K562 (cell line): ENCODE results near the gene ERVK3-1. TPM values are rescaled to one million over a fixed set of nuclear protein-coding genes. Genes with fewer than 3 reads are reported as not detected.

ENCODE experiments used
- ADNP ChIP-seq: fragments of 200-800 bp; sonication (Bioruptor generic); IDR thresholded peaks from 2 replicates; pipeline ENCODE4 v1.6.1; 2016; ENCODE audit warnings: missing genetic modification characterization, missing compliant biosample characterization
- ARID3B ChIP-seq: fragments of 250-450 bp; sonication (Bioruptor Pico); IDR thresholded peaks from 2 replicates; pipeline ENCODE4 v1.4.0; 2020; ENCODE audit warnings: borderline replicate concordance
- CHD2 ChIP-seq: IDR thresholded peaks from 2 replicates; pipeline ENCODE4 v1.6.1; 2011; ENCODE audit warnings: low read depth, low read length
- CHD7 ChIP-seq: fragments of 200-600 bp; sonication (generic); IDR thresholded peaks from one replicate; pipeline ENCODE4 v1.6.1; 2012; ENCODE audit warnings: mild to moderate bottlenecking, low read depth, low read length, inconsistent platforms
- EP400 ChIP-seq: fragments of 450-650 bp; IDR thresholded peaks from 2 replicates; pipeline ENCODE4 v1.6.1; 2017; ENCODE audit warnings: antibody characterized with exemption, mild to moderate bottlenecking, moderate library complexity
- ETV5 ChIP-seq: sonication (generic); formaldehyde crosslinking; IDR thresholded peaks from 2 replicates; pipeline ENCODE4 v1.4.0; 2020; ENCODE audit warnings: low read depth, mild to moderate bottlenecking, missing genetic modification reagents
- GATAD2A ChIP-seq: fragments of 450-650 bp; IDR thresholded peaks from 2 replicates; pipeline ENCODE4 v1.6.1; 2017
- NFATC3 ChIP-seq: fragments of 450-650 bp; IDR thresholded peaks from 2 replicates; pipeline ENCODE4 v1.6.1; 2017; ENCODE audit warnings: mild to moderate bottlenecking
- OTX1 ChIP-seq: fragments of 450-650 bp; formaldehyde crosslinking; IDR thresholded peaks from 2 replicates; pipeline ENCODE4 v1.4.0; 2022; ENCODE audit warnings: mild to moderate bottlenecking
- SIRT6 ChIP-seq: IDR thresholded peaks from one replicate; pipeline ENCODE4 v1.6.1; 2012; ENCODE audit warnings: low read depth, mild to moderate bottlenecking, control low read depth, inconsistent platforms, low read length, moderate library complexity
- TAF1 ChIP-seq: IDR thresholded peaks from 2 replicates; pipeline ENCODE4 v1.6.1; 2011; ENCODE audit warnings: mild to moderate bottlenecking, low read length, moderate library complexity; ENCODE audit not compliant: insufficient read depth, control insufficient read depth, severe bottlenecking; ENCODE audit errors: extremely low read depth
- TBP ChIP-seq: optimal IDR thresholded peaks from 2 replicates; pipeline ENCODE3; 2011; ENCODE audit warnings: low read depth, low read length, improper control_type of control experiment
- ZBTB34 ChIP-seq: fragments of 250-450 bp; sonication (Bioruptor Pico); IDR thresholded peaks from 2 replicates; pipeline ENCODE4 v1.8.0; 2021; ENCODE audit warnings: mild to moderate bottlenecking, moderate library complexity
- ZC3H11A ChIP-seq: IDR thresholded peaks from 2 replicates; pipeline ENCODE4 v1.6.1; 2012; ENCODE audit warnings: low read depth, low read length, improper control_type of control experiment
- ZNF584 ChIP-seq: fragments of 200-800 bp; sonication (Bioruptor generic); IDR thresholded peaks from 2 replicates; pipeline ENCODE4 v1.6.1; 2016; ENCODE audit warnings: low read depth, mild to moderate bottlenecking, missing genetic modification characterization, missing compliant biosample characterization
- polyA plus RNA-seq, 8 experiments: library from polyadenylated mRNA; depleted of rRNA in 4 of 8; stranded (reverse) in 5 of 8; unstranded in 3 of 8; fragments of >200 nt; fragmentation: Nextera tagmentation in 2 of 8; fragmentation: Illumina TruSeq in 1 of 8; extraction: Ambion mirVana in 2 of 8; extraction: Trizol in 1 of 8; gene quantifications; 2 replicates each; pipeline versions ENCODE4 v1.2.1 to v1.2.3, GENCODE V29; 2011 to 2014; ENCODE audit warnings: inconsistent platforms in 1 of 8, missing spikeins in 1 of 8
- total RNA-seq, 7 experiments: library from RNA; depleted of rRNA in 6 of 7; stranded (reverse); fragments of >200 nt in 6 of 7; fragmentation: Illumina TruSeq in 2 of 7; extraction: Trizol in 2 of 7; gene quantifications; 2 replicates each; pipeline versions ENCODE4 v1.2.1 to v1.2.3, GENCODE V29; 2011 to 2021; ENCODE audit warnings: low replicate concordance in 1 of 7

Gene ERVK3-1
- total and polyA plus RNA-seq, 9 of the 15 experiments (the other 6 are each of a cell fraction or from before 2014, with no cell fraction given): 87.6 to 299 (median 119) TPM

GRCh38 chr19:58278541-58279041 lies 26.6 kb upstream of the ERVK3-1 start, which contains the start of gene ZNF8 (continued):
- TF ChIP-seq CHD7: no peak
- no peak for TF ChIP-seq GATAD2A
- 0 out of 2 replicates have a peak, but pooled peaks have one; percentile 28 for TF ChIP-seq EP400
- TF ChIP-seq NFATC3: no peak
- TF ChIP-seq ETV5 (CRISPR knock-in tag): no peak
- TF ChIP-seq TBP: peak; percentile 79
- TF ChIP-seq CHD2: peak; percentile 88
- TF ChIP-seq OTX1: peak; percentile 82
- TF ChIP-seq TAF1: peak; percentile 56
- TF ChIP-seq SIRT6: no peak
- TF ChIP-seq ADNP (tag): no peak
- no peak for TF ChIP-seq ZBTB34 (CRISPR knock-in tag)
- TF ChIP-seq ZNF584 (CRISPR knock-in tag): no peak
- TF ChIP-seq ZC3H11A: no peak
- no peak for TF ChIP-seq ARID3B (CRISPR knock-in tag)
